ENCODE results near the gene LGI4.
"Not testable (repeated sequence)": the region's sequence is repeated elsewhere in the genome, so short reads cannot be mapped to it uniquely, and the experiment has no call there.

Gene LGI4

GRCh38 chr19:35105047-35105410 lies 29.8 kb downstream of the LGI4 start:
- no peak for DNase-seq

GRCh38 chr19:35104361-35104760 lies 30.5 kb downstream of the LGI4 start:
- no peak for DNase-seq

DNA sequence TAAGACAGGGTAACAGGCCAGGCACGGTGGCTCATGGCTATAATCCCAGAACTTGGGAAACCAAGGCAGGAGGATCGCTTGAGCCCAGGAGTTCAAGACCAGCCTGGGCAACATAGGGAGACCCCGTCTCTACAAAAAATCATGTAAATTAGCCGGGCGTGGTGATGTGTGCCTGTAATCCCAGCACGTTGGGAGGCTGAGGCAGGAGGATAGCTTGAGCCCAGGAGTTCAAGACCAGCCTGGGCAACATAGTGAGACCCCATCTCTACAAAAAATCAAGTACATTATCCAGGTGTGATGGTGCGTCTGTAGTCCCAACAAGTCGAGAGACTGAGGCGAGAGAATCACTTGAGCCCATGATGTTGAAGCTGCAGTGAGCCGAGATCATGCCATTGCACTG lies 31.2 kb downstream of the LGI4 start:
- DNase-seq, result not testable (repeated sequence)

- not testable (repeated sequence) for DNase-seq
Measured at GRCh38 chr19:35101949-35102348, 32.9 kb downstream of the LGI4 start.

GRCh38 chr19:35100588-35101533 lies 34.0 kb downstream of the LGI4 start:
- DNase-seq, result no peak

DNA sequence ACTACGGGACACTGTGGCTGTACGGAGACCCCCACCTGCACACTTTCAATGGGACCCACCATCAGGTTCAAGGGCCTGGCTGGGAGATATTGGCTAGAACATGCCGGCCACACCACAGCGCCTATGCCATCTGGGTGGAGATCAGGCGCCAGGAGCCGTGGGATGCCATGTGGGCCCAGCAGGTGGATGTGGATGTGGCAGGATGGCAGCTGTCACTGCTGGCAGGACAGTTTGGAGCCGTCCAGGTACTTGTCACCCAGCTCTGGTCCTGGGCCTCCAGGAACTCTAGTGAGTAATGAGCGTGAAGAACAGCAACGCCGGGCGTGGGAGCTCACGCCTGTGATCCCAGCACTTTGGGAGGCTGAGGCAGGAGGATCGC lies 35.0 kb downstream of the LGI4 start:
- DNase-seq, result no peak

DNA sequence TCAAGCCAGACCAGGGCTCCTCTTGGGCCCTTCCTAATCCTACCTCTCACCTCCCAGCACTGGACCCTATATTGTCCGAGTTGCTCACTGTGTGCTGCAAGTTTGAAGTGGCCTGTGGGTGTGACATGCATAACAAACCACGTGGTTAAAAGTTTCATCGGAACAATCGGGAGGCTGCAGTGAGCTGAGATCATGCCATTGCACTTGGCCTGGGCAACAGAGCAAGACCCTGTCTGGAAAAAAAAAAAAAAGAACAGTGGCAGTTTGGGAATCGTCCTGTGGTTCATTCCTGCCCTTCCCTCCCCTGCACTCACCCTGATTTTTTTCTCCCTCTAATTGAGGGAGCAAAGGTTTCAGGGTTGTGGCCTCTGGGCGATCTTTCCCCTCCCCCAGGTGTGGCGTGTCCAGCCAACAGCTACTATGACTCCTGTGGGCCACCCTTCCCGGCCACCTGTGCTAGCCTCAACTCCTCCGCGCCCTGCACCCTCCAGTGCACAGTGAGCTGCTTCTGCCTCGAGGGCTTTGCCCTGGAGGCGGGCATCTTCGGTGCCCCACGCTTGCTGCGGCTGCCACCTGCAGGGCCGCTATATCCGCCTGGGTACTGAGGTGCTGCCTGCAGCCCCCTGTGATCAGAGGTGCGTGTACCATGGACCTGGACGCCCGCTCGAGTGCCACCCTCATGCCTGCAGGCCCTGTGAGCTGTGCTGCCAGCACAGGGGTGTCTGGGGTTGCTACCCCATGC lies 35.5 kb downstream of the LGI4 start:
- DNase-seq, result no peak

DNA sequence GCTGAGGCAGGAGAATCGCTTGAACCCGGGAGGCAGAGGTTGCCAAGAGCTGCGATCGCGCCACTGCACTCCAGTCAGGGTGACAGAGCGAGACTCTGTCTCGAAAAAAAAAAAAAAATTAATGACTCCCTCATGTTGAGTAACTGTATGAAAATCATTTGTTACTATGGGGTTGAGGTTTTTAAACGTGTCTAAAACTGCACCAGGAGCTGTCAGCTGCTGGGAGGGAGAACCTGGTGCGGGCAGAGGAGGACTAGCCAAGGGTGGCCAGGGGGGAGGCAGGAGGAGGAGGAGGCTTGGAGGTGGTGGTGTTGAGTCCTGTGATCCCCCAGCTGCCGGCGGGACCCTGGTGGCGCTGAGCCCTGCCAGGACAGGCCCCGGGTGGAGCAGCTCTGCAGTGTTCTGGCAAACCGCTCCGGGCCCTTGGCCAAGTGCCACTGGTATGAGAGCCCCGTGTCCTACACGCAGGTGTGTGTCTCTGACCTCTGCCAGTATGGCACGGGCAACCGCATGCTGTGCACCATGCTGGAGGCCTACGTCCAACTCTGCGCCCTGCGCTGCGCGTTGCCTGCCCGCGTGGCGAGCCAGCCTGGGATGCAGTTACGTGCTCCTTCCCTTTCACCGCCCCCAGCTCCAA lies 36.3 kb downstream of the LGI4 start:
- DNase-seq, result no peak

DNA sequence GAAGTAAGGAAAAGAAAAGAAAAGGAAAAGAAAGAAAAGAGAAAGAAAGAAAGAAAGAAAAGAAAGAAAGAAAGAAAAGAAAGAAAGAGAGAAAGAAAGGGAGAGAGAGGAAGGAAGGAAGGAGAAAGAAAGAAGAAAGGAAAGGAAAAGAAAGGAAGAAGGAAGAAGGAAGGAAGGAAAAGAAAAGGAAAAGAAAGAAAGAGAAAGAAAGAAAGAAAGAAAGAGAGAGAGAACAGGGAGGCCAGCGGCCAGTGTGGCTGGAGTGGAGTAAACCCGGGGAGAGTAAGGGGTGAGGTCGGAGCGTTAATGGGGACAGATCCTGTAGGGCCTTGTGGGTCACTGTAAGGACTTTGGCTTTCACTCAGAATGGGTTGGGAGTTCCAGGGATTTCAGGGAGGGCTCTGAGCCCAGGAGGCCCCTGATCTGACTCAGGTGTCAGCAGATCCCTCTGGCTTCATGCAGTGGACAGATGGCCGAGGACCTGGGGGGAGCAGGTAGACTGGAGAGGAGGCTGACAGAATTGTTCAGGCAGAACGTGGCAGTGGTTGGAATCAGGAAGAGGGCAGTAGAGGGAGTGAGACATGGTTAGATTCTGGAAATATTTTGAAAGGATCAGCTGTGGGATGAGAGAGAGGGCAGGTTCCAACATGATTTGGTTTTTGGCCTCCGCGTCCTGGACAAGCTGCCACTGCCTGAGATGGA lies 39.0 kb downstream of the LGI4 start:
- no peak for DNase-seq

- DNase-seq, result no peak
Measured at GRCh38 chr19:35094656-35095055, 40.2 kb downstream of the LGI4 start.

DNA sequence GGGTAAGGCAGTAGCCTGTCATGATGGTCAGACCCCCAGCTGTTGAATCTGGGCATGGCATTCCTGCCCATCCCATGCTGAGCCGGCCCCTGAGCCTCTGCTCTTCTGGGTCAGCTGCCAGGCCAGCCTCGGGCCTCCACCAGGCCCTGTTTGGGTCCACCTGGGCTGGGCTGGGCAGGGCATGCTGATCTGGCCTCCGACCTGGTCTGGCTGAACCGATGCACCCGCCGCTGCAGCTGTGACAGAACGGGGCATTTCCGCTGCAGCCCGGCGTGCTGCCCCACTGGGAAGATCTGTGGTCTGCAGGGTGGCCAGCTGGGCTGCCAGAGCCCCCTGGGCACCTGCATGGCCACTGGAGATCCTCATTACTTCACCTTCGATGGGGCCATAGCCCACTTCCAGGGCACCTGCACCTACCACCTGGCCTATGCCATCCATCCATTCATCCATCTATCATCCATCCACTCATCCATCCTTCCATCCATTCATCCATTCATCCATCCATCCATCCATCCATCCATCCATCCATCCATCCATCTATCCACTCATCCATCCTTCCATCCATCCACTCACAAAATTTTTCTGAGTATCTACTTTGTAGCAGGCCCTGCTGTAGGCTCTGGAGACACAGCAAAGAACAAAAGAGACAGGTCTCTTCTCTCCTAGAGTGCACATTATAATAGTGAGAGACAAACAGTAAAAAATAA lies 40.8 kb downstream of the LGI4 start:
- no peak for DNase-seq

DNA sequence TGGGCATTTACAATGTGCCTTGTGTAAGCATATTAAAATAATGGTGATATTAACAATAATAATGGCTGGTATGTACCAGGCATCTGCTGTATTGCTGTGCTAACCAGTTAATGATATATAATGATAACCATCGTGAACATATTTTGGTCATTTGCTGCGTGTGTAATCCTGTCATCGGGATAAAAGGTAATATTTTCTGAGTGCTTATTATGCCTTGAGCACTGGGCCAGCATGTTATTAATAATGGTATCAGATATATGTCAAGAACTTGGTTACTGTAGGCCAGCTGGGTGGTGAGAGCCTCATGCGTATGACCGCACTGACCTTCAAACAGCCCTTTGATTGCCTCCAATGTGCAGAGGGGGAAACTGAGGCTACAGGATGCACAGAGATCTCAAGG lies 41.4 kb downstream of the LGI4 start:
- DNase-seq, result no peak

- peak; percentile 83 for DNase-seq
Measured at GRCh38 chr19:35090506-35091214, 44.2 kb downstream of the LGI4 start.

DNA sequence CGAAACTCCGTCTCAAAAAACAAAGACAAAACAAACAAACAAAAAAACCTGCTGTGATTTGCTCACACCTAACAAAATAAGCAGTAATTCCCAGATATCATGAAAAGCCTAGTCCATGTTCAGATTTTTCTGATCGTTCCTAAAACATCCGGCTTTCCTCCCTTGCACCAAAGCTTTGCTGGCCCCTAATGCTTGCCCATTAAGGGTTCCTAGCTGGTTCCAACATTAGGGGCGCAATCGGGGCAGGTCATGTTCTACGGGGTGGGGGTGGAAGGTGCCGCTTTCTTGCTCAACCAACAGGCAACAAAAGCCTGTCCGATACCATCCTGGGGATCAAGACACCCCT lies 44.7 kb downstream of the LGI4 start:
- DNase-seq, result no peak

- no peak for DNase-seq
Measured at GRCh38 chr19:35089554-35089953, 45.3 kb downstream of the LGI4 start.

DNA sequence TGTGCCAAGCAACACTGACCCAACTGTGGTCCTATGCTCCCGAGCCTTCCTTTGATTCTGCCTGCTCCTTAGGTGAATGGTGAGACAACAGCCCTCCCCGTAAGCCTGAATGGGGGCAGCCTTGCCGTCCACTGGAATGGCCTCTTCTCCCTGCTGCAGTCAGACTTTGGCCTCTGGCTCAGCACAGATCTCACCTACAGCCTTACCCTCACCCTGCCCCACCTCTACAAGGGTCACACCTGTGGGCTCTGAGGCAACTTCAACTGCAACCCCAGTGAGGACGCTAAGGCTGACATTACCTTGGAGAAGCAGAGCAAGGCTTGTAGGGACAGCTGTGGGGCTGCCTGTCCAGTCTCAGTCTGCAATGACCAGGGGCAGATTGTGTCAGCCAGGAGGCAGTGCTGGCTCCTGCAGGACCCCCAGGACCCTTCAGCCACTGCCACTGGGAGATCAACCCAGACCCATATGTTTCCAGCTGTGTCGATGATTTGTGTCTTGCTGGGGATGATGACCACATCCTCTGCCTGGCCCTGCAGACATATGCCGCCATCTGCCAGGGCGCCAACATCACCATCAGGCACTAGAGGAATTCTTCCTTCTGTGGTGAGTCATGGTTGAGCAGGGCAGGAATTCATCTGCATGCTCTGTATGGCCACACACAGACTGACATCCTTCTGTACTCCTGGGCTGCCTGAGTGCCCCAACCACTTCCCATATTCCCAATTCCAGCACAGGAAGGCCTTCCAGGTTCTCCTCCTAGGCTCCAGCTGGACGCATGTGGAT lies 46.5 kb downstream of the LGI4 start:
- DNase-seq, result no peak

DNA sequence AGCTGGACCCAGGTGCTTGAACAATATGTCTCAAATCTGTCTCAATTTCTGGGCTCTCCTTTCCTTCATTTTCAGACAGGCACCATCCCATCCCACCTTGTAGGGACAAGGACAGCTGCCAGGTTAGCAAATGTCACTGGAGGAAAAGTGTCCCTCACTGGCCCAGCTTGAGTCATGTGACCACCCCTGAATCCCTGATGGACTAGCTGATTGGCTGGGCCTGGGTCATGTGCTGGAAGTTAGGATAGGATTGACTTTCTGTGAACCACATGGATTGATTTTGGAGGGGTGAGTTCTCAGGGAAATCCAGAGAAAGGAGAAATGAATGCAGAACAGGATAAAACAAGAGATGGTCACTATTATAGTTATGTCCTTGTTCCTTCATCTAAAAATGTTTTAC lies 47.5 kb downstream of the LGI4 start:
- no peak for DNase-seq

DNA sequence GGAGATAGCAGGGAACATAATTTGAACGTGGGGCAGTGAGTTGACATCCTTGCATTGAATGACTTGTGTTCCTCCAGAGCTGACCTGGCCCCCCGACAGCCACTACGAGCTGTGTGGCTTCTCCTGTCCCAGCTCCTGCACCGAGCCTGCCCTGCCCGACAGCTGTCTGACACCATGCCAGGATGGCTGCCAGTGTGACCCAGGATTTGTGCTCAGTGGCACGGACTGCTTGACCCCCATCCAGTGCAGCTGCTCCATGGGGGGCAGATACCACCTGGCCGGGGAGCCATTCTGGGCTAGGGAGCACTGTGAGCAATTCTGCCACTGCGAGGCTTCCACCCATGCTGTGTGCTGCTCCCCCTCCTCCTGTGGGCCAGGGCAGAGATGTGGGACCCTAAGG lies 48.4 kb downstream of the LGI4 start:
- DNase-seq, result no peak

- DNase-seq, result no peak
Measured at GRCh38 chr19:35085947-35086346, 48.9 kb downstream of the LGI4 start.

DNA sequence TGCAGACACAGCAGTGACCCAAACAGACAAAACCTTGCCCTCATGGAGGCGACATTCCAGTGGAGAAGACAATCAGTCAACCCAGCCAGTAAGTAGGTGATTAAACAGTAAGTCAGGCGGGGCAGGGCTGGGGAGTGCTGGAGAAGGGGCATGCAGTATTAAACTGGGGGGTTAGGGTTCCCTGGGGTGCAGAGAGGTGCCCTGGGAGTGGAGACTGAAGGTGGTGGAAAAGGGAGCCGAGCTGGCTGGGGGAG lies 50.4 kb downstream of the LGI4 start:
- no peak for DNase-seq
